Activated CD4-positive, alpha-beta T cell treated with anti-CD3 and anti-CD28 coated beads, Interleukin-2, amount 10 ng/mL, durations not matched to agents 7 days and 5 days (primary cell): Measurements from ENCODE around the gene MTFMT. TPM values are rescaled to one million over a fixed set of nuclear protein-coding genes. Genes with fewer than 3 reads are reported as not detected.
"Not testable (repeated sequence)": the region's sequence is repeated elsewhere in the genome, so short reads cannot be mapped to it uniquely, and the experiment has no call there.

Experiments
- CTCF ChIA-PET: fragments of 350-600 bp; sonication (Branson Sonifier 250); formaldehyde crosslinking; loops from one replicate; lab custom pipeline; 2021; ENCODE audit warnings: antibody characterized with exemption; lab: Charles Lee
- POLR2A ChIA-PET: fragments of 350-600 bp; sonication (Branson Sonifier 250); formaldehyde crosslinking; loops from one replicate; lab custom pipeline; 2021; ENCODE audit warnings: antibody characterized with exemption; lab: Charles Lee
- DNase-seq: peaks from one replicate; pipeline ENCODE4 v3.0.0-alpha.2; 2020
- H3K27ac Mint-ChIP-seq: one replicate; pipeline ENCODE4 v1.8.0; 2021; ENCODE audit warnings: mild to moderate bottlenecking, moderate library complexity, mixed read lengths
- H3K27me3 Mint-ChIP-seq: one replicate; pipeline ENCODE4 v1.8.0; 2021; ENCODE audit warnings: mixed read lengths
- H3K36me3 Mint-ChIP-seq: one replicate; pipeline ENCODE4 v1.8.0; 2021; ENCODE audit warnings: low read depth, mixed read lengths
- H3K4me1 Mint-ChIP-seq: one replicate; pipeline ENCODE4 v1.8.0; 2021; ENCODE audit warnings: mixed read lengths
- H3K4me3 Mint-ChIP-seq: one replicate; pipeline ENCODE4 v1.8.0; 2021; ENCODE audit warnings: mild to moderate bottlenecking, moderate library complexity, mixed read lengths
- H3K9me3 Mint-ChIP-seq: one replicate; pipeline ENCODE4 v1.8.0; 2021; ENCODE audit warnings: mixed read lengths
- total RNA-seq, 2 experiments: library from RNA; stranded (reverse); gene quantifications; one replicate each; pipeline ENCODE4 v1.2.3, GENCODE V29; 2021

MTFMT gene
- total RNA-seq, 2 experiments from 2014 or later: 13.7 to 15.9 TPM

GRCh38 chr15:65044724-65045481 is 15.5 kb upstream of the MTFMT start, which contains the start of gene SLC51B:
TSS of gene SLC51B (plus strand) at chr15:65045387. CDS start at chr15:65050005, 4,618 bp downstream.
- H3K27ac Mint-ChIP-seq: no peak within 1 kb of the TSS
- CTCF ChIA-PET: interaction anchor here (0.6 to 1.4 kb wide), 3 partner anchors 13 to 459 kb away, joined by 3 to 6 read pairs (median 4); no protein-coding TSS in a partner anchor
- H3K4me1 Mint-ChIP-seq: peaks cover 10% of the 10 kb centered on the region
- H3K27me3 Mint-ChIP-seq: peaks cover 2% of the 10 kb centered on the region
- no peak for DNase-seq
- H3K36me3 Mint-ChIP-seq: no peaks in the 10 kb centered on the region
- H3K9me3 Mint-ChIP-seq: no peaks in the 10 kb centered on the region
- H3K4me3 Mint-ChIP-seq: no peak within 1 kb of the TSS
- POLR2A ChIA-PET: no interaction called here

GRCh38 chr15:65044218-65044617 is 14.8 kb upstream of the MTFMT start:
- POLR2A ChIA-PET, H3K27ac Mint-ChIP-seq, H3K4me1 Mint-ChIP-seq, H3K36me3 Mint-ChIP-seq, DNase-seq, H3K4me3 Mint-ChIP-seq, H3K27me3 Mint-ChIP-seq, H3K9me3 Mint-ChIP-seq: not testable (repeated sequence)
- CTCF ChIA-PET: interaction anchor here (0.6 to 1.4 kb wide), 3 partner anchors 12 to 460 kb away, joined by 3 to 6 read pairs (median 4); no protein-coding TSS in a partner anchor

- no peaks in the 10 kb centered on the region for H3K9me3 Mint-ChIP-seq
- POLR2A ChIA-PET: no interaction called here
Measured at GRCh38 chr15:65042776-65043327, 13.4 kb upstream of the MTFMT start.

GRCh38 chr15:65041787-65042186 is 12.3 kb upstream of the MTFMT start:
- ChIA-PET POLR2A (no interaction called here), CTCF (interaction anchor here (0.7 to 1.6 kb wide), 3 partner anchors 11 to 15 kb away, joined by 3 to 4 read pairs (median 3); no protein-coding TSS in a partner anchor)
- no peak for DNase-seq
- no peaks in the 10 kb centered on the region for H3K4me1 Mint-ChIP-seq
- no peaks in the 10 kb centered on the region for H3K9me3 Mint-ChIP-seq
- H3K4me3 Mint-ChIP-seq: no peak overlapping the region
- H3K36me3 Mint-ChIP-seq: no peaks in the 10 kb centered on the region
- H3K27me3 Mint-ChIP-seq: peaks cover 2% of the 10 kb centered on the region
- no peak overlapping the region for H3K27ac Mint-ChIP-seq

More at GRCh38 chr15:65042776-65043327, 13.4 kb upstream of the MTFMT start:
- peaks cover 2% of the 10 kb centered on the region for H3K27me3 Mint-ChIP-seq
- no peaks in the 10 kb centered on the region for H3K36me3 Mint-ChIP-seq
- no peak overlapping the region for H3K27ac Mint-ChIP-seq
- DNase-seq: no peak
- CTCF ChIA-PET: interaction anchor here (0.6 to 1.6 kb wide), 5 partner anchors 9 to 22 kb away, joined by 3 to 4 read pairs (median 3); no protein-coding TSS in a partner anchor
- H3K4me1 Mint-ChIP-seq: no peaks in the 10 kb centered on the region
- no peak overlapping the region for H3K4me3 Mint-ChIP-seq

GRCh38 chr15:65040461-65040860 is 11.0 kb upstream of the MTFMT start:
- ChIA-PET POLR2A (no interaction called here), CTCF (interaction anchor here (1.2 kb wide), 1 partner anchor 9 kb away, joined by 3 read pairs; no protein-coding TSS in a partner anchor)
- Mint-ChIP-seq H3K4me3 (no peak overlapping the region), H3K27ac (no peak overlapping the region), H3K9me3 (no peaks in the 10 kb centered on the region), H3K4me1 (no peaks in the 10 kb centered on the region), H3K36me3 (no peaks in the 10 kb centered on the region), H3K27me3 (peaks cover 2% of the 10 kb centered on the region)
- no peak for DNase-seq

GRCh38 chr15:65038836-65039235 is 9.4 kb upstream of the MTFMT start:
- peaks cover 2% of the 10 kb centered on the region for H3K27me3 Mint-ChIP-seq
- ChIA-PET CTCF (interaction anchor here (0.6 kb wide), 1 partner anchor 28 kb away, joined by 5 read pairs; no protein-coding TSS in a partner anchor), POLR2A (no interaction called here)
- H3K4me3 Mint-ChIP-seq: no peak overlapping the region
- H3K9me3 Mint-ChIP-seq: no peaks in the 10 kb centered on the region
- no peak overlapping the region for H3K27ac Mint-ChIP-seq
- no peaks in the 10 kb centered on the region for H3K36me3 Mint-ChIP-seq
- no peak for DNase-seq
- peaks cover 2% of the 10 kb centered on the region for H3K4me1 Mint-ChIP-seq

- no peak overlapping the region for H3K4me3 Mint-ChIP-seq
- ChIA-PET CTCF (no interaction called here), POLR2A (no interaction called here)
- H3K27me3 Mint-ChIP-seq: peaks cover 2% of the 10 kb centered on the region
- no peak overlapping the region for H3K27ac Mint-ChIP-seq
- no peaks in the 10 kb centered on the region for H3K36me3 Mint-ChIP-seq
- H3K9me3 Mint-ChIP-seq: no peaks in the 10 kb centered on the region
- peaks cover 5% of the 10 kb centered on the region for H3K4me1 Mint-ChIP-seq
- DNase-seq: no peak
Measured at GRCh38 chr15:65038428-65038827, 9.0 kb upstream of the MTFMT start.

- Mint-ChIP-seq H3K4me3 (no peak overlapping the region), H3K27ac (no peak overlapping the region), H3K27me3 (peaks cover 8% of the 10 kb centered on the region), H3K9me3 (no peaks in the 10 kb centered on the region), H3K36me3 (no peaks in the 10 kb centered on the region), H3K4me1 (peaks cover 9% of the 10 kb centered on the region)
- no peak for DNase-seq
- ChIA-PET POLR2A (no interaction called here), CTCF (no interaction called here)
Measured at GRCh38 chr15:65037309-65037708, 7.9 kb upstream of the MTFMT start.

GRCh38 chr15:65034719-65035118 is 5.3 kb upstream of the MTFMT start:
- Mint-ChIP-seq H3K4me3 (no peak overlapping the region), H3K27ac (no peak overlapping the region), H3K27me3 (peaks cover 17% of the 10 kb centered on the region), H3K36me3 (no peaks in the 10 kb centered on the region), H3K9me3 (no peaks in the 10 kb centered on the region), H3K4me1 (peaks cover 9% of the 10 kb centered on the region)
- POLR2A ChIA-PET: no interaction called here
- CTCF ChIA-PET: interaction anchor here (0.6 to 1.6 kb wide), 2 partner anchors 43 to 88 kb away, joined by 3 to 4 read pairs; no protein-coding TSS in a partner anchor
- DNase-seq: no peak

GRCh38 chr15:65033659-65034269 is 4.3 kb upstream of the MTFMT start:
- Mint-ChIP-seq H3K27me3 (peaks cover 17% of the 10 kb centered on the region), H3K9me3 (no peaks in the 10 kb centered on the region), H3K4me3 (no peak overlapping the region), H3K27ac (no peak overlapping the region), H3K36me3 (no peaks in the 10 kb centered on the region), H3K4me1 (peaks cover 9% of the 10 kb centered on the region)
- ChIA-PET POLR2A (interaction anchor here (0.6 kb wide), 1 partner anchor 305 kb away, joined by 3 read pairs; no protein-coding TSS in a partner anchor), CTCF (interaction anchor here (0.6 to 1.6 kb wide), 8 partner anchors 9 to 271 kb away, joined by 3 to 7 read pairs (median 4); partner anchors contain the start of gene RNU5B-1)
- peak; percentile 49 for DNase-seq

GRCh38 chr15:65032801-65033537 is 3.5 kb upstream of the MTFMT start:
- Mint-ChIP-seq H3K27ac (no peak overlapping the region), H3K4me1 (peaks cover 14% of the 10 kb centered on the region), H3K36me3 (no peaks in the 10 kb centered on the region), H3K9me3 (no peaks in the 10 kb centered on the region), H3K27me3 (peaks cover 17% of the 10 kb centered on the region), H3K4me3 (no peak overlapping the region)
- peak; percentile 35 for DNase-seq
- ChIA-PET CTCF (interaction anchor here (1.0 to 1.3 kb wide), 5 partner anchors 10 to 272 kb away, joined by 3 to 7 read pairs (median 5); partner anchors contain the start of gene RNU5B-1), POLR2A (no interaction called here)

GRCh38 chr15:65029736-65030208 is 333 bp upstream of the MTFMT start:
- no peak for DNase-seq
- POLR2A ChIA-PET: interaction anchor here (0.6 kb wide), 1 partner anchor 136 kb away, joined by 3 read pairs; no protein-coding TSS in a partner anchor
- H3K9me3 Mint-ChIP-seq: no peaks in the 10 kb centered on the region
- peak overlapping the region; percentile 84 for H3K4me3 Mint-ChIP-seq
- peaks cover 17% of the 10 kb centered on the region for H3K27me3 Mint-ChIP-seq
- no peak overlapping the region for H3K27ac Mint-ChIP-seq
- peaks cover 20% of the 10 kb centered on the region for H3K4me1 Mint-ChIP-seq
- H3K36me3 Mint-ChIP-seq: peaks cover 18% of the 10 kb centered on the region
- CTCF ChIA-PET: interaction anchor here (0.9 kb wide), 1 partner anchor 11 kb away, joined by 4 read pairs; no protein-coding TSS in a partner anchor
